GM12891 (cell line): Measurements from ENCODE around the gene SWAP70.

Experiments
- PAX5 ChIP-seq: IDR thresholded peaks from 2 replicates; pipeline ENCODE4 v1.6.1; 2011; ENCODE audit warnings: low read length, moderate library complexity, mild to moderate bottlenecking; ENCODE audit not compliant: insufficient read depth, severe bottlenecking
- POLR2A ChIP-seq: IDR thresholded peaks from 2 replicates; pipeline ENCODE4 v1.6.1; 2011; ENCODE audit warnings: low read depth, low read length, control low read depth
- POLR2AphosphoS5 ChIP-seq: IDR thresholded peaks from 2 replicates; pipeline ENCODE4 v1.6.1; 2011; ENCODE audit warnings: low read depth, low read length, control low read depth
- POU2F2 ChIP-seq: IDR thresholded peaks from 2 replicates; pipeline ENCODE4 v1.6.1; 2011; ENCODE audit warnings: low read depth, mild to moderate bottlenecking, control low read depth, low read length, moderate library complexity
- SPI1 ChIP-seq: IDR thresholded peaks from 2 replicates; pipeline ENCODE4 v1.6.1; 2011; ENCODE audit warnings: low read depth, low read length, control low read depth
- TAF1 ChIP-seq: IDR thresholded peaks from 2 replicates; pipeline ENCODE4 v1.6.1; 2011; ENCODE audit warnings: low read depth, low read length, control low read depth

DNA sequence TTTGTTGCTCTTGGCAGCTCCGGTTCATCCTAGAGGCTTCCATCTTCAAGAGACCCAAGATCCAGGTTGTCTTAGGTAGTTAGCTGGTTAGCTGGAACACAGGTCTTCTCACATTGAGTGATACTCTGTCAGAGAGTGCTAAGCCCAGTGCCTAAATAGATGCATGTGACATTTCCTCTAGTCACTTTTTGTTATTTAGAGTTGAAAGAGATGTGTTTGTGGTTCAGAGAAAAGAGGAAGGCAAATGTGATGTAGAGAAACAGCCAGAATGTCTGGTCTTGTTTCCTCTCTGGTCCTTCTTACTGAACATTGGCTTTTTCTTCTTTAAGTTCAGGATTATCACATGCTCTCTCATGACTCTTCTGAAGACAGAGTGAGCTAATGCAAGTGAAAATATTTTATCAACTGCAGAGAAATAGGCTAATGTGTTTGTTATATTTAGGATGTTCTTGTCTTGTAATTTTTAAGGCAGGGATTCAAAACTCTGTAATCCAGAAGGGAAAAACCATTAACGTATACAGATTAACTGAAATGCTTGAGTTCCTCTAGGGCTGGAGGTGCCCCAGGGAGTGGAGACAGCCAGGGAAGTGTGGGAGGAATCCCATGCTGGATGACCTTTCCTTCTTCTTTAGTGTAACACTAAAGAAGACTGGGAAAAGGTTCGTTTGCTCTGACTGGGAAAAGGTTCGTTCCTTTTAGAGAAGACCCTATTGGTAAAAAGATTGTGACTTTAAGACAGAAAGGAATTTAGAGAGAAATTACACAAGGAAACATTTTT is 75.4 kb downstream of the SWAP70 start:
- TF ChIP-seq POLR2A: no peak
- TF ChIP-seq POLR2AphosphoS5: no peak
- no peak for TF ChIP-seq TAF1
- no peak for TF ChIP-seq POU2F2
- peak; percentile 87 for TF ChIP-seq SPI1
- TF ChIP-seq PAX5: no peak
